Colonic mucosa (tissue), 4 donors: Measurements from ENCODE around the gene AFF2. TPM values are rescaled to one million over a fixed set of nuclear protein-coding genes. Genes with fewer than 3 reads are reported as not detected.

Experiments used
- DNase-seq: peaks from one replicate; pipeline ENCODE4 v3.0.0-alpha.2; 2020
- H3K27ac ChIP-seq: fragments of 200-600 bp; one replicate; pipeline ENCODE4 v1.8.0; 2021
- H3K27me3 ChIP-seq: fragments of 200-600 bp; one replicate; pipeline ENCODE4 v1.8.0; 2021
- H3K36me3 ChIP-seq: fragments of 200-600 bp; one replicate; pipeline ENCODE4 v1.8.0; 2021
- H3K4me1 ChIP-seq: fragments of 200-600 bp; one replicate; pipeline ENCODE4 v1.8.0; 2021; ENCODE audit warnings: mild to moderate bottlenecking
- H3K4me3 ChIP-seq: fragments of 200-600 bp; one replicate; pipeline ENCODE4 v1.8.0; 2021
- H3K9ac ChIP-seq, 2 donors: one replicate each; pipeline ENCODE4 v1.7.0; 2013; ENCODE audit warnings: control low read depth in 2 of 2, low read depth in 2 of 2, low read length in 2 of 2
- H3K9me3 ChIP-seq: fragments of 200-600 bp; one replicate; pipeline ENCODE4 v1.8.0; 2021
- CTCF ChIP-seq: fragments of 200-600 bp; IDR thresholded peaks from one replicate; pipeline ENCODE4 v1.8.0; 2022; ENCODE audit warnings: antibody characterized with exemption, mild to moderate bottlenecking
- intact Hi-C: fragments of 100-400 bp; cut with DNase I; formaldehyde crosslinking; loops from one replicate; pipeline ENCODE4 v1.14.1; 2022
- total RNA-seq, 2 donors: library from RNA; stranded (reverse); fragmentation: NEBNext Ultra II Directional in 1 of 2; extraction: Animal tissue kit (Norgen Biotek cat#: 25700) in 1 of 2; gene quantifications; one replicate each; pipeline ENCODE4 v1.2.1, GENCODE V29; 2021
- donor health status: healthy.
- donor health status: DM: no; HTN: no; CAD: no.
- donor health status: DM: no; HTN: no; CAD: no.

Gene AFF2
- total RNA-seq, 2 donors from 2014 or later = 0.05 to 0.12 TPM

GRCh38 chrX:148804579-148805355 lies 304.4 kb downstream of the AFF2 start:
- intact Hi-C loops = no loop called here
- Histone ChIP-seq H3K4me1 (no peaks in the 10 kb centered on the region), H3K27me3 (no peaks in the 10 kb centered on the region), H3K9ac (no peak overlapping the region), H3K9me3 (no peaks in the 10 kb centered on the region), H3K27ac (no peak overlapping the region), H3K4me3 (no peak overlapping the region), H3K36me3 (no peaks in the 10 kb centered on the region)
- no peak for DNase-seq
- no peak for TF ChIP-seq CTCF

DNA sequence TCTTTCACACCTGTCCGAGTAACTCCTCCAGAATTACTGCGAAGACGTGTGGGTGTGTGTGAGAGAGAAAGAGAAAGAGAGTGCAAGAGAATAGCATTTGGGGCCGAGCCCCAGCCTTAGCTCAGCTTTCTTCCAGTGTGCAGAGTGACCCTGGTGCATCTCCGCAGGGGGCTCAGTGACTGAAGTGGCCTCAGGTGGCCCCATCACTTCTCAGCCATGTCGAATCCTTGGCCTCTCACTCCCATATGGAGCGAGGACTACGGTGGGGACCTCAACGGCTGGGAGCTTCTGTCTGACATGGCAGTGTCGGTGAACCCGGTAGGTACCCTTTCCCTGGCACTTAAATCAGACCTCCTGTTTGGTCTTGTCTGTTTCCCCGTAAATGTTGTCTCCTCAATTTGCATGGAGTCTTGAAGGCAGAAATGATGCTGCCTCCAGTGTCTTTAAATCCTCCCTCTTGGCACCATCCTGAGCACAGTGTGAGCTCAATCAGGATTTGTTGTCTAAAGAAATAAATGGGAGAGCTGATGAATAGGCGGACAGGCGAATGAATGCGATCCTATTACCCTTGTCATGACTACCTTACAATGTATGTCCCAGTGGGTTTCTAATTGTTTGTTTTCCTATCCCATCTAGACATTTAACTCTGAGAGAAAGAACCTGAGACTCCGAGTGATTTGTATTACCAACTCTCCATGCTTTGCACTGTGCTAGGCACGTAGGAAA lies 305.9 kb downstream of the AFF2 start:
- no peak for DNase-seq
- Histone ChIP-seq H3K36me3 (no peaks in the 10 kb centered on the region), H3K4me3 (no peak overlapping the region), H3K9ac (no peak overlapping the region), H3K27ac (no peak overlapping the region), H3K9me3 (no peaks in the 10 kb centered on the region), H3K27me3 (no peaks in the 10 kb centered on the region), H3K4me1 (no peaks in the 10 kb centered on the region)
- no peak for TF ChIP-seq CTCF
- intact Hi-C loops = no loop called here

- no peak for TF ChIP-seq CTCF
- H3K27me3 ChIP-seq = no peaks in the 10 kb centered on the region
- no peak overlapping the region for H3K4me3 ChIP-seq
- H3K9me3 ChIP-seq = no peaks in the 10 kb centered on the region
- H3K4me1 ChIP-seq = no peaks in the 10 kb centered on the region
- no peak overlapping the region for H3K9ac ChIP-seq
- DNase-seq = no peak
- intact Hi-C loops = no loop called here
- H3K27ac ChIP-seq = no peak overlapping the region
- no peaks in the 10 kb centered on the region for H3K36me3 ChIP-seq
Measured at GRCh38 chrX:148808833-148809232, 308.4 kb downstream of the AFF2 start.

DNA sequence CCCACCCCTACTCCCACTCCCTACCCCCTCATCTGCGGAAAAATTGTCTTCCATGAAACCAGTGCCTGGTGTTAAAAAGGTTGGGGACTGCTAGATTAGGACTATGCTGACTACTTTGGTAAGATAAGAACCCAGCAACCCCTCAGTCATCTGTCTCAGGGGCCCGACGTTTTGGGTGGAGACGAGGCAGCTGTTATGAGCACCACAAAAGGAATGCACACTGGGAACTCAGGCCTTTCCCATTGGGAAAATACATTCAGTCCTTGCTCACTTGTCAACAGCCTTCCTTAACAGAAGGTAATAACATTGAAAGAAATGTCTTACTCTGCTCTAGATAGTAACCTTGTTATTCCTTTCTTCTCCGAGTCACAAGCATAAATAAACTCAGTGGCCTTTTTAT lies 310.8 kb downstream of the AFF2 start:
- no peak for TF ChIP-seq CTCF
- H3K4me3 ChIP-seq = no peak overlapping the region
- H3K9me3 ChIP-seq = no peaks in the 10 kb centered on the region
- no peak overlapping the region for H3K9ac ChIP-seq
- no peaks in the 10 kb centered on the region for H3K27me3 ChIP-seq
- no peaks in the 10 kb centered on the region for H3K4me1 ChIP-seq
- intact Hi-C loops = no loop called here
- H3K27ac ChIP-seq = no peak overlapping the region
- no peak for DNase-seq
- H3K36me3 ChIP-seq = no peaks in the 10 kb centered on the region

GRCh38 chrX:148813422-148813821 lies 313.0 kb downstream of the AFF2 start:
- no peak for TF ChIP-seq CTCF
- no peak overlapping the region for H3K27ac ChIP-seq
- H3K4me1 ChIP-seq = no peaks in the 10 kb centered on the region
- no peaks in the 10 kb centered on the region for H3K9me3 ChIP-seq
- intact Hi-C loops = no loop called here
- no peak overlapping the region for H3K4me3 ChIP-seq
- no peak for DNase-seq
- H3K9ac ChIP-seq = no peak overlapping the region
- no peaks in the 10 kb centered on the region for H3K36me3 ChIP-seq
- no peaks in the 10 kb centered on the region for H3K27me3 ChIP-seq
